Lower lobe of right lung (tissue), 2 donors: ENCODE results near the gene MSLN. TPM values are rescaled to one million over a fixed set of nuclear protein-coding genes. Genes with fewer than 3 reads are reported as not detected.

ENCODE experiments used
- ATAC-seq, 2 donors: fragments of 200-7000 bp; cut with Tn5 transposase; one replicate each; pipeline ENCODE4 v1.9.1; 2020 to 2022; ENCODE audit warnings: mild to moderate bottlenecking in 2 of 2, moderate library complexity in 2 of 2
- DNase-seq: peaks from one replicate; pipeline ENCODE4 v3.0.0-alpha.2; 2020
- H3K27ac ChIP-seq: fragments of 200-600 bp; one replicate; pipeline ENCODE4 v1.8.0; 2022
- H3K27me3 ChIP-seq: fragments of 200-600 bp; one replicate; pipeline ENCODE4 v1.8.0; 2022; ENCODE audit warnings: low read depth
- H3K36me3 ChIP-seq: fragments of 200-600 bp; one replicate; pipeline ENCODE4 v1.8.0; 2022; ENCODE audit warnings: mild to moderate bottlenecking
- H3K4me1 ChIP-seq: fragments of 200-600 bp; one replicate; pipeline ENCODE4 v1.8.0; 2022
- H3K4me3 ChIP-seq: fragments of 200-600 bp; one replicate; pipeline ENCODE4 v1.8.0; 2022; ENCODE audit warnings: mild to moderate bottlenecking
- H3K9me3 ChIP-seq: fragments of 200-600 bp; one replicate; pipeline ENCODE4 v1.8.0; 2022
- intact Hi-C: fragments of 100-400 bp; cut with DNase I; formaldehyde crosslinking; loops from one replicate; pipeline ENCODE4 v1.11.0; 2022
- total RNA-seq: library from RNA; stranded (reverse); fragmentation: NEBNext Ultra II Directional; extraction: Animal tissue kit (Norgen Biotek cat#: 25700); gene quantifications from one replicate; pipeline ENCODE4 v1.2.1, GENCODE V29; 2021
- TF ChIP-seq, protein P1 (sequence below): fragments of 200-600 bp; IDR thresholded peaks from one replicate; pipeline ENCODE4 v1.8.0; 2022; ENCODE audit warnings: antibody characterized with exemption, mild to moderate bottlenecking
- donor health status: DM: no; HTN: yes; CAD: no; lungs with severe emphysema.

The MSLN gene
- total RNA-seq, 1 donor from 2014 or later = 42.6 TPM

DNA sequence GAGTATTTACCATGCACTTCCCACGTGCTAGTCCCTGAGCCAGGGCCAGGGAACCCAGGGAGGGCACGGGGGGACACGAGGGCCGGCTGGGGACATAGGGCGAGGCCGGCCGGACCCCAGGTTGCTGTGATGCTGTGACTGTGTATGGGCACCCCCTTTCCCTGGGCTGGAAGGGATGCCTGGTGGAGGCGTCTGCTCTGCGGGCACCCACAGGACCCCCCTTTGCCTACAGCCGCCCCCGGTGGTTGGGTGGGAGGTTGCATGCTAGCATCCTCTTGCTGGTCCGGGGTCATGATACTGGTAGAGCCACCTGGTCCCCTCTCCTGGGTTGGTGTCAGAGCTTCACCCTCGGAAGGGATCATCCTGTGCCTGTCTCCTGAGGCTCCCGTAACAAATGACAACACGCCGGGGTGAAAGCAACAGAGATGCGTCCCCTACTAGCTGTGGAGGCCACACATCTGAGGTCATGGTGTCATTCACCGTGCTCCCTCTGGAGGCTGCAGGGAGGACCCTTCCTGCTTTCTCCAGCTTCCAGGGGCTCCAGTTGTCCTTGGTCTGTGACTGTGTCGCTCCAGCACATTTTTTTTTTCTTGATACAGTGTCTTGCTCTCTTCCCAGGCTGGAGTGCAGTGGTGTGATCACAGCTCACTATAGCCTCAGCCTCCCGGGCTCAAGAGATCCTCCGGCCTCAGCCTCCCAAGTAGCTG is 16.6 kb upstream of the MSLN start:
- H3K9me3 ChIP-seq = no peaks in the 10 kb centered on the region
- peaks cover 15% of the 10 kb centered on the region for H3K4me1 ChIP-seq
- ATAC-seq = no peak
- no peaks in the 10 kb centered on the region for H3K36me3 ChIP-seq
- TF ChIP-seq, protein P1, sequence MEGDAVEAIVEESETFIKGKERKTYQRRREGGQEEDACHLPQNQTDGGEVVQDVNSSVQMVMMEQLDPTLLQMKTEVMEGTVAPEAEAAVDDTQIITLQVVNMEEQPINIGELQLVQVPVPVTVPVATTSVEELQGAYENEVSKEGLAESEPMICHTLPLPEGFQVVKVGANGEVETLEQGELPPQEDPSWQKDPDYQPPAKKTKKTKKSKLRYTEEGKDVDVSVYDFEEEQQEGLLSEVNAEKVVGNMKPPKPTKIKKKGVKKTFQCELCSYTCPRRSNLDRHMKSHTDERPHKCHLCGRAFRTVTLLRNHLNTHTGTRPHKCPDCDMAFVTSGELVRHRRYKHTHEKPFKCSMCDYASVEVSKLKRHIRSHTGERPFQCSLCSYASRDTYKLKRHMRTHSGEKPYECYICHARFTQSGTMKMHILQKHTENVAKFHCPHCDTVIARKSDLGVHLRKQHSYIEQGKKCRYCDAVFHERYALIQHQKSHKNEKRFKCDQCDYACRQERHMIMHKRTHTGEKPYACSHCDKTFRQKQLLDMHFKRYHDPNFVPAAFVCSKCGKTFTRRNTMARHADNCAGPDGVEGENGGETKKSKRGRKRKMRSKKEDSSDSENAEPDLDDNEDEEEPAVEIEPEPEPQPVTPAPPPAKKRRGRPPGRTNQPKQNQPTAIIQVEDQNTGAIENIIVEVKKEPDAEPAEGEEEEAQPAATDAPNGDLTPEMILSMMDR = no peak
- DNase-seq = no peak
- no peaks in the 10 kb centered on the region for H3K27me3 ChIP-seq
- H3K27ac ChIP-seq = no peak overlapping the region
- H3K4me3 ChIP-seq = no peak overlapping the region
- intact Hi-C loops = no loop called here

DNA sequence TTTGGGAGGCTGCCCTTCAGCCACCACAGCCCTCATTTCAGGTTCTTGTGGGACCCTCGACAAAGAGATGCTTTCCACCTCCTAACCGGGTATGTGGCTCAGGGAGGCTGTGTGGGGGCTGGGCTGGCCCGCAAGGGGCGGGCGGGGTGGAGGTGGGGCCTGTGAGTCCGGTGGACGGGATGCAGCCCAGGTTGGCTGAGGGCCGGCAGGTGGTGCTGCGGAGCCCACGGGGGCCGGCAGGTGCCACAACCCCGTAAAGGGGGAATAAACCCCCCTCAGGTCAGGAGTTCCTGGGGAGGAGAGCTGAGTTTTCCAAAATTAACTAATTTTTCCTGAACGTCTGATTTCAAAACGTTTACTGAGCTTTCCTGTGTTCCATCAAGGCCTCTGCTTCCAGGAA is 14.8 kb upstream of the MSLN start:
- H3K4me1 ChIP-seq = peaks cover 4% of the 10 kb centered on the region
- no peak overlapping the region for H3K27ac ChIP-seq
- no peak overlapping the region for H3K4me3 ChIP-seq
- H3K36me3 ChIP-seq = no peaks in the 10 kb centered on the region
- H3K27me3 ChIP-seq = no peaks in the 10 kb centered on the region
- intact Hi-C loops = no loop called here
- H3K9me3 ChIP-seq = no peaks in the 10 kb centered on the region
- ATAC-seq (peak in 1 of 2 donors; percentile 40), DNase-seq (no peak)
- TF ChIP-seq, protein P1 = peak; percentile 38

DNA sequence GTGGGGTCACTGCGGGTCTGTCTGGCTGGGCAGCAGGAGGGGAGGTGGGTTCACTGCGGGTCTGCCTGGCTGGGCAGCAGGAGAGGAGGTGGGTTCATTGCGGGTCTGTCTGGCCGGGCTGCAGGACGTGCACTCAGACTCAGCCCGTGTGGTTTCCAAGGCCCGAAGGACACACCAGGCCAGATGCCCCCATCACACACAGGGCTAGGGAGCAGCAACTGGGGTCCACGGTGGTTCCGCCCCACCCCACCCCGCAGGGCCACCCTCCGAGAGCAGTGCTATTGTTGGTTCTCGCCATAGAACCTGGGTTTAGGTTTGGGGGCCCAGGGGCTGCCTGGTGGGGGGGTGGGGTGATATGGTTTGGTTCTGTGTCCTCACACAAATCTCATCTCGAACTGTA is 13.9 kb upstream of the MSLN start:
- no peaks in the 10 kb centered on the region for H3K9me3 ChIP-seq
- intact Hi-C loops = no loop called here
- no peaks in the 10 kb centered on the region for H3K4me1 ChIP-seq
- TF ChIP-seq, protein P1 = no peak
- DNase-seq = no peak
- no peaks in the 10 kb centered on the region for H3K36me3 ChIP-seq
- H3K27ac ChIP-seq = no peak overlapping the region
- no peak overlapping the region for H3K4me3 ChIP-seq
- ATAC-seq = no peak
- no peaks in the 10 kb centered on the region for H3K27me3 ChIP-seq

DNA sequence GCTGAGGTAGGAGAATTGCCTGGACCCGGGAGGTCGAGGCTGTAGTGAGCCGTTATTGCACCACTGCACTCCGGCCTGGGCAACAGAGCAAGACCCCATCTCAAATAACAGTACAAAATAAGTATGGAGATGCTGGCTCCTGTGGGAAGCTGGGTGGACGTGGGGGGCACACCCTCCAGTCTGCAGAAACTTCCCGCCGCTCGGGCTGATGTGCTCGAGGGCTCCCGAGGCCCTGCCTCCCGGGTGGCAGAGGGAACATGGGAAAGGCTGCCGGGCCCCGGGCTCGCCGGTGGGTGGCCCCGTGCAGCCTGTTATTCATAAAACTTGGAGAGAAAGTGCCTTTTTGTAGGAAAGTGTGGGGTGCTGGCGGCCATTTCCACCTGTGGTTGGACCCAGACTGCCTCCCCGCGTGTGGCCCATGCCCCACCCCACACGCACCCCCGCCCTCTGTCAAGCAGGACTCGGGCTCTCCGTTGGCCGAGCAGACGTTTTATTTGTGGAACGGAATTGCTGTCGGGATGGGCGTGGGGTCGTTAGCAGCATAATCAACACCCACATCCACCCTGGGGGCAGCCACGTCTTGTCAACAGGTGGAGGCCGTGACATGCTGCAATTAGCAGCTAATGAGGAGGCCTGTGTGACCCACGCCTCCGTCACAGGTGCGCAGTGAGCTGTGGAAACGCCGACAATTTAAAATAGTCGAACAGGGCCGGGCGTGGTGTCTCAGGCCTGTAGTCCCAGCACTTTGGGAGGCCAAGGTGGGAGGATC is 12.4 kb upstream of the MSLN start:
- H3K27me3 ChIP-seq = no peaks in the 10 kb centered on the region

DNA sequence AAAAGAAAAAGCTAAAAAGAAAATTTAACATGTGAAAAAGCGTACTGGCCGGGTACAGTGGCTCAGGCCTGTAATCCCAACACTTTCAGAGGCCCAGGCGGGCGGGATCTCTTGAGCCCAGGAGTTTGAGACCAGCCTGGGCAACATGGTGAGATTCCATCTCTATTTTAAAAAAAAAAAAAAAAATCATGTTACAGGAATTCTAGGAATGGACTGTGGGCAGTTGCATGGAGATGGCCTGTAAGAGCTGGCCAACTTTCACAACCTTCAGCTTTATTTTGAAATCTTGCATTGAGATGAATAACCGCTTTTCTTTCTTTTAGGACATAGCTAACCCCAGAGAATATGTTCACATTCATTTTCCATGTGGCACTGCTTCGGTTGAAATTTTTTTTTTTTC is 11.5 kb upstream of the MSLN start:
- ATAC-seq = no peak
- H3K4me3 ChIP-seq = no peak overlapping the region

More for the DNA sequence above, 12.4 kb upstream of the MSLN start:
- DNase-seq (no peak), ATAC-seq (no peak)
- Histone ChIP-seq H3K9me3 (no peaks in the 10 kb centered on the region), H3K4me3 (no peak overlapping the region), H3K27ac (no peak overlapping the region), H3K36me3 (no peaks in the 10 kb centered on the region), H3K4me1 (no peaks in the 10 kb centered on the region)
- TF ChIP-seq, protein P1 = no peak
- intact Hi-C loops = no loop called here

More for the DNA sequence above, 11.5 kb upstream of the MSLN start:
- Histone ChIP-seq H3K4me1 (no peaks in the 10 kb centered on the region), H3K36me3 (no peaks in the 10 kb centered on the region), H3K9me3 (no peaks in the 10 kb centered on the region), H3K27me3 (no peaks in the 10 kb centered on the region), H3K27ac (no peak overlapping the region)
- TF ChIP-seq, protein P1 = no peak
- no peak for DNase-seq
- intact Hi-C loops = no loop called here
